ENCODE measurements around the gene S1PR3. TPM values are rescaled to one million over a fixed set of nuclear protein-coding genes. Genes with fewer than 3 reads are reported as not detected.

The S1PR3 gene
- total and polyA plus RNA-seq, 2 donors (not counting 3 experiments of a cell fraction or from before 2014, with no cell fraction given), result 12.5 to 25.8 TPM

- Histone ChIP-seq H3K79me2 (ENCODE audit: control insufficient read depth, insufficient read depth, low read length) (no peaks in the 10 kb centered on the region), H3K27me3 (ENCODE audit: control insufficient read depth in 2 of 2, insufficient read depth in 2 of 2, low read length in 2 of 2) (peaks cover 0 to 7% of the 10 kb centered on the region in 2 experiments), H3K4me3 (replicated peaks in 1 of 3; ENCODE audit: insufficient read depth in 1 of 3, low read depth in 1 of 3, low read length in 3 of 3) (no peak overlapping the region), H3K9me3 (replicated peaks; ENCODE audit: control insufficient read depth, insufficient read depth, low read length) (no peaks in the 10 kb centered on the region), H3K36me3 (ENCODE audit: control insufficient read depth in 2 of 2, extremely low read depth in 1 of 2, insufficient read depth in 2 of 2, low read length in 2 of 2) (no peaks in the 10 kb centered on the region), H2AFZ (ENCODE audit: low read depth, low read length) (no peak overlapping the region), H3K27ac (ENCODE audit: insufficient read depth, low read depth, low read length) (no peak overlapping the region), H3K9me1 (replicated peaks; ENCODE audit: control insufficient read depth, extremely low read depth, insufficient read depth, low read length) (no peaks in the 10 kb centered on the region), H4K20me1 (replicated peaks; ENCODE audit: control insufficient read depth, extremely low read depth, insufficient read depth, low read length) (no peaks in the 10 kb centered on the region), H3K4me2 (ENCODE audit: insufficient read depth, low read length) (no peak overlapping the region), H3K9ac (replicated peaks; ENCODE audit: extremely low read depth, insufficient read depth, low read length) (no peak overlapping the region), H3K4me1 (ENCODE audit: control insufficient read depth, extremely low read depth, insufficient read depth, low read length) (no peaks in the 10 kb centered on the region)
- no peak for FAIRE-seq
- no TSS peak for BruUV-seq (replicated peaks)
- ChIA-PET POLR2A (no interaction called here), CTCF (no interaction called here)
- no peak for TF ChIP-seq GATA2 (IDR thresholded peaks at IDR 0.05; ENCODE audit: insufficient read depth, insufficient read length, low read depth, low read length)
- TF ChIP-seq POLR2AphosphoS5 (IDR thresholded peaks at IDR 0.05; ENCODE audit: insufficient read depth, low read depth, low read length), result no peak
- no peak for TF ChIP-seq MYC (IDR thresholded peaks at IDR 0.05; ENCODE audit: low read depth, low read length)
- no peak for TF ChIP-seq JUN (IDR thresholded peaks at IDR 0.05; ENCODE audit: borderline replicate concordance, insufficient read depth, insufficient read length, low read depth)
- no peak for TF ChIP-seq MAX (IDR thresholded peaks at IDR 0.05; ENCODE audit: insufficient read depth, insufficient read length)
- no peak for TF ChIP-seq CTCF (IDR thresholded peaks at IDR 0.05; ENCODE audit: extremely low read depth in 1 of 2, insufficient read depth in 1 of 2, low read depth in 1 of 2, low read length in 2 of 2)
- TF ChIP-seq FOS (IDR thresholded peaks at IDR 0.05; ENCODE audit: borderline replicate concordance, insufficient read depth, low read length), result no peak
- no peak for TF ChIP-seq POLR2A (IDR thresholded peaks at IDR 0.05; ENCODE audit: low read depth, low read length)
- no peak for TF ChIP-seq EZH2 (IDR thresholded peaks at IDR 0.05; ENCODE audit: borderline replicate concordance, low read depth, low read length, severe bottlenecking)
- dilution Hi-C loops (cut with MboI; ENCODE audit: extremely low pct_ligation_motif_present, low sequenced_read_pairs), result no loop called here
- intact Hi-C loops (cut with micrococcal nuclease), result no loop called here
- no peak for DNase-seq (ENCODE audit: low read depth, low spot score)
Observed at GRCh38 chr9:88965473-88965872, 25.8 kb upstream of the S1PR3 start.

All from endothelial cell of umbilical vein (primary cell).